HL-60 (cell line): ENCODE results near the gene CUL1.

Experiments
- DNase-seq, 2 experiments: peaks; one replicate each; pipeline ENCODE4 v3.0.0-alpha.2; 2010 to 2020; ENCODE audit warnings: low read depth in 1 of 2, low spot score in 1 of 2
- H3K27ac ChIP-seq: fragments of 250-450 bp; sonication (Bioruptor Pico); replicated peaks from 2 replicates; pipeline ENCODE4 v1.5.1; 2020; ENCODE audit warnings: mild to moderate bottlenecking, moderate library complexity
- H3K27me3 ChIP-seq: fragments of 250-450 bp; sonication (Bioruptor Pico); 2 replicates; pipeline ENCODE4 v1.5.1; 2021; ENCODE audit warnings: mild to moderate bottlenecking, moderate library complexity; ENCODE audit not compliant: insufficient read depth, poor library complexity, severe bottlenecking
- H3K4me3 ChIP-seq: replicated peaks from 2 replicates; pipeline ENCODE4 v1.5.1; 2011; ENCODE audit warnings: mild to moderate bottlenecking, control low read depth, low read length; ENCODE audit not compliant: insufficient read depth
- GABPA ChIP-seq: IDR thresholded peaks from 2 replicates; pipeline ENCODE4 v1.6.1; 2012; ENCODE audit warnings: low read depth
- POLR2AphosphoS5 ChIP-seq: IDR thresholded peaks from 2 replicates; pipeline ENCODE4 v1.6.1; 2012; ENCODE audit warnings: low read depth
- SPI1 ChIP-seq: IDR thresholded peaks from 2 replicates; pipeline ENCODE4 v1.6.1; 2012; ENCODE audit warnings: low read depth, mild to moderate bottlenecking, borderline replicate concordance
- TF ChIP-seq, protein P1 (sequence below): IDR thresholded peaks from 2 replicates; pipeline ENCODE4 v1.6.1; 2012; ENCODE audit warnings: low read depth; ENCODE audit not compliant: insufficient replicate concordance
- TF ChIP-seq, protein P2 (sequence below): IDR thresholded peaks from one replicate; pipeline ENCODE4 v1.5.1; 2011; ENCODE audit warnings: low read length, control low read depth, inconsistent platforms; ENCODE audit not compliant: insufficient read depth

Gene CUL1

DNA sequence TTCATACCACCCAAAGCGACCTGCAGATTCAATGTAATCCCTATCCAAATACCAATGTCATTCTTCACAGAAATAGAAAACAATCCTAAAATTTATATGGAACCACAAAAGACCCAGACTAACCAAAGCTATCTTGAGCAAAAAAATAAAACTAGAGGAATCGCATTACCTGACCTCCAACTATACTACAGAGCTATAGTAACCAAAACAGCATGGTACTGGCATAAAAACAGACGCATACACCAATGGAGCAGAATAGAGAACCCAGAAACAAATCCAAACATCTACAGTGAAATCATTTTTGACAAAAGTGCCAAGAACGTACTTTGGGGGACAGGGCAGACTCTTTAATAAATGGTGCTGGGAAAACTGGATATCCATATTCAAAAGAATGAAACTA, 16.9 kb upstream of the CUL1 start:
- Histone ChIP-seq H3K4me3 (no peak overlapping the region), H3K27me3 (no peaks in the 10 kb centered on the region), H3K27ac (no peak overlapping the region)
- DNase-seq = no peak
- TF ChIP-seq, protein P1, sequence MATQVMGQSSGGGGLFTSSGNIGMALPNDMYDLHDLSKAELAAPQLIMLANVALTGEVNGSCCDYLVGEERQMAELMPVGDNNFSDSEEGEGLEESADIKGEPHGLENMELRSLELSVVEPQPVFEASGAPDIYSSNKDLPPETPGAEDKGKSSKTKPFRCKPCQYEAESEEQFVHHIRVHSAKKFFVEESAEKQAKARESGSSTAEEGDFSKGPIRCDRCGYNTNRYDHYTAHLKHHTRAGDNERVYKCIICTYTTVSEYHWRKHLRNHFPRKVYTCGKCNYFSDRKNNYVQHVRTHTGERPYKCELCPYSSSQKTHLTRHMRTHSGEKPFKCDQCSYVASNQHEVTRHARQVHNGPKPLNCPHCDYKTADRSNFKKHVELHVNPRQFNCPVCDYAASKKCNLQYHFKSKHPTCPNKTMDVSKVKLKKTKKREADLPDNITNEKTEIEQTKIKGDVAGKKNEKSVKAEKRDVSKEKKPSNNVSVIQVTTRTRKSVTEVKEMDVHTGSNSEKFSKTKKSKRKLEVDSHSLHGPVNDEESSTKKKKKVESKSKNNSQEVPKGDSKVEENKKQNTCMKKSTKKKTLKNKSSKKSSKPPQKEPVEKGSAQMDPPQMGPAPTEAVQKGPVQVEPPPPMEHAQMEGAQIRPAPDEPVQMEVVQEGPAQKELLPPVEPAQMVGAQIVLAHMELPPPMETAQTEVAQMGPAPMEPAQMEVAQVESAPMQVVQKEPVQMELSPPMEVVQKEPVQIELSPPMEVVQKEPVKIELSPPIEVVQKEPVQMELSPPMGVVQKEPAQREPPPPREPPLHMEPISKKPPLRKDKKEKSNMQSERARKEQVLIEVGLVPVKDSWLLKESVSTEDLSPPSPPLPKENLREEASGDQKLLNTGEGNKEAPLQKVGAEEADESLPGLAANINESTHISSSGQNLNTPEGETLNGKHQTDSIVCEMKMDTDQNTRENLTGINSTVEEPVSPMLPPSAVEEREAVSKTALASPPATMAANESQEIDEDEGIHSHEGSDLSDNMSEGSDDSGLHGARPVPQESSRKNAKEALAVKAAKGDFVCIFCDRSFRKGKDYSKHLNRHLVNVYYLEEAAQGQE = no peak
- no peak for TF ChIP-seq POLR2AphosphoS5
- TF ChIP-seq, protein P2, sequence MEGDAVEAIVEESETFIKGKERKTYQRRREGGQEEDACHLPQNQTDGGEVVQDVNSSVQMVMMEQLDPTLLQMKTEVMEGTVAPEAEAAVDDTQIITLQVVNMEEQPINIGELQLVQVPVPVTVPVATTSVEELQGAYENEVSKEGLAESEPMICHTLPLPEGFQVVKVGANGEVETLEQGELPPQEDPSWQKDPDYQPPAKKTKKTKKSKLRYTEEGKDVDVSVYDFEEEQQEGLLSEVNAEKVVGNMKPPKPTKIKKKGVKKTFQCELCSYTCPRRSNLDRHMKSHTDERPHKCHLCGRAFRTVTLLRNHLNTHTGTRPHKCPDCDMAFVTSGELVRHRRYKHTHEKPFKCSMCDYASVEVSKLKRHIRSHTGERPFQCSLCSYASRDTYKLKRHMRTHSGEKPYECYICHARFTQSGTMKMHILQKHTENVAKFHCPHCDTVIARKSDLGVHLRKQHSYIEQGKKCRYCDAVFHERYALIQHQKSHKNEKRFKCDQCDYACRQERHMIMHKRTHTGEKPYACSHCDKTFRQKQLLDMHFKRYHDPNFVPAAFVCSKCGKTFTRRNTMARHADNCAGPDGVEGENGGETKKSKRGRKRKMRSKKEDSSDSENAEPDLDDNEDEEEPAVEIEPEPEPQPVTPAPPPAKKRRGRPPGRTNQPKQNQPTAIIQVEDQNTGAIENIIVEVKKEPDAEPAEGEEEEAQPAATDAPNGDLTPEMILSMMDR = no peak

DNA sequence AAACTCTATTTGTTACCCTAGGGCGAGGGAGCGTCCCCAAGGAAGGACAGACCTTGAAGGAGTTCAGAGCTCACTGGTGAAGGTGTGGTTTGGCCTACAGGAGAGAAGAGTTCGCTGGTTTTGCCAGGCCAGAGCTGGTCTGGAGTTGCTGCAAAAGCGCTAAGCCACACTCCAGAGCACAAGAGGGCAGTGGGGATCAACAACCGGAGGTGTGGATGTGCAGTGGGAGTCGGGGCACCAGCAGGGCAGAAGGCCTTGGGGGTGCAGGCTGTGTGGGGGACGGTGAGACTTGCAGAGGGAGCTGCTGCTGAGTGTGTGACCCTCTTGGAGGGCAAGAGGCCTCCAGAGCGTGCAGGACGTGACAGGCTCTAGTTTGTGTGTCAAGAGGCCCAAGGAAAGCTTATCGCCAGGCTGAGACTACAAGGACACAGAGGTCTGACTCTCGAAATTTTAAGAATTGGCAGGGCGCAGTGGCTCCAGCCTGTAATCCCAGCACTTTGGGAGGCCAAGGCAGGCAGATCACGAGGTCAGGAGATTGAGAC, 14.3 kb upstream of the CUL1 start:
- no peak overlapping the region for H3K27ac ChIP-seq
- TF ChIP-seq POLR2AphosphoS5 (no peak), SPI1 (no peak), GABPA (no peak)
- TF ChIP-seq, protein P2 = no peak
- TF ChIP-seq, protein P1 = no peak
- H3K27me3 ChIP-seq = no peaks in the 10 kb centered on the region
- H3K4me3 ChIP-seq = no peak overlapping the region
- no peak for DNase-seq

DNA sequence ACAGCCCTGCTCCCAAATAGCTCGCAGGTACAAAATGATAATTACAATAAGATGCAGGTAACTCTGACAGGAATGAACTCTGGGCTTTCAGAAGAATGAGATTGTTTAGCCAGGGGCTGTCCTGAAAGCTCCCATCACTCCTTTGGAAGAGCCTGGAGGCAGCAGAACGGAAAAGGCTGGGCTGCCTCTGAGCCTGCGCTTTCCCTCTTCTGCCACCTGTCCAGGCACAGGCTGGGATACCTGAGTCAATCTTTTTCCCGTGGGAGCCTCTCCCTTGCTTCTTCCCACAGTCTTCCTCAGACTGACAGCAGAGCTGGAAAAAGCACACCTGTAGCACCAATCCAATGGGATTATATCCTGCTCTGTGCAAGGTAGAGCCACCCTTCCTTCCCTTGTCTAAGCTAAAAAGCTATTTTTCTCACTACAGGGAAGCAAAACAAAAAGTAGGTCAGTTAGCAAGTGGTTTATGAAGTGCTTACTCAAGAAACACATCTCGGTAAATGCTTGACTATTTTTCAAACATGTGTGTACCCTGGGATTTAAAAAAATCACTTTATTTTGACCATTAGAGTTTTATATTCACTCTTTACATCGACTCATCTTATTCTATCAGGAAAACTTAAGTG, 12.3 kb upstream of the CUL1 start:
- Histone ChIP-seq H3K27ac (no peak overlapping the region), H3K27me3 (no peaks in the 10 kb centered on the region), H3K4me3 (no peak overlapping the region)
- no peak for DNase-seq
- no peak for TF ChIP-seq POLR2AphosphoS5
- no peak for TF ChIP-seq GABPA
- TF ChIP-seq, protein P2 = no peak
- TF ChIP-seq SPI1 = no peak
- TF ChIP-seq, protein P1 = no peak
